Caco-2 (cell line): ENCODE measurements around the gene ITGA2B. TPM values are rescaled to one million over a fixed set of nuclear protein-coding genes. Genes with fewer than 3 reads are reported as not detected.
"Not testable (repeated sequence)": the region's sequence is repeated elsewhere in the genome, so short reads cannot be mapped to it uniquely, and the experiment has no call there.

Experiments used
- BruUV-seq: library from RNA; stranded (reverse); fragments of 400-500 nt; replicated peaks from 2 replicates; lab custom pipeline; 2021; lab: Mats Ljungman, UMichigan
- CTCF ChIA-PET: fragments of 300-600 bp; sonication (Branson Sonifier 250); formaldehyde crosslinking; loops from one replicate; lab custom pipeline; 2022; ENCODE audit warnings: antibody characterized with exemption; lab: Charles Lee
- POLR2A ChIA-PET: fragments of 300-600 bp; sonication (Branson Sonifier 250); formaldehyde crosslinking; loops from one replicate; lab custom pipeline; 2022; ENCODE audit warnings: antibody characterized with exemption; lab: Charles Lee
- DNase-seq, 2 experiments: peaks; one replicate each; pipeline versions ENCODE4 v3.0.0 to v3.0.0-alpha.2; 2020 to 2022
- H3K27me3 ChIP-seq: replicated peaks from 2 replicates; pipeline ENCODE4 v1.6.0; 2011; ENCODE audit warnings: low read length; ENCODE audit not compliant: control insufficient read depth, insufficient read depth
- H3K36me3 ChIP-seq: 2 replicates; pipeline ENCODE4 v1.5.1; 2011; ENCODE audit warnings: low read length; ENCODE audit not compliant: control insufficient read depth, insufficient read depth
- H3K4me1 ChIP-seq: fragments of 250-450 bp; sonication (Bioruptor Pico); 2 replicates; pipeline ENCODE4 v1.5.1; 2020; ENCODE audit warnings: mild to moderate bottlenecking
- H3K4me3 ChIP-seq: 2 replicates; pipeline ENCODE4 v1.5.1; 2011; ENCODE audit warnings: low read depth, mild to moderate bottlenecking, control low read depth, low read length
- H3K9me3 ChIP-seq: fragments of 250-450 bp; sonication (Bioruptor Pico); 2 replicates; pipeline ENCODE4 v1.5.1; 2020; ENCODE audit warnings: mild to moderate bottlenecking, moderate library complexity
- H3K27ac Mint-ChIP-seq: one replicate; pipeline ENCODE4 v1.8.0; 2022; ENCODE audit warnings: mixed read lengths; ENCODE audit not compliant: unreplicated experiment
- H3K27me3 Mint-ChIP-seq: one replicate; pipeline ENCODE4 v1.8.0; 2022; ENCODE audit warnings: mixed read lengths; ENCODE audit not compliant: insufficient read depth, unreplicated experiment
- H3K36me3 Mint-ChIP-seq: one replicate; pipeline ENCODE4 v1.8.0; 2022; ENCODE audit warnings: mild to moderate bottlenecking, mixed read lengths; ENCODE audit not compliant: insufficient read depth, unreplicated experiment
- H3K4me1 Mint-ChIP-seq: one replicate; pipeline ENCODE4 v1.8.0; 2022; ENCODE audit warnings: low read depth, mixed read lengths; ENCODE audit not compliant: unreplicated experiment
- H3K4me3 Mint-ChIP-seq: one replicate; pipeline ENCODE4 v1.8.0; 2022; ENCODE audit warnings: mild to moderate bottlenecking, moderate library complexity, mixed read lengths; ENCODE audit not compliant: unreplicated experiment
- H3K9me3 Mint-ChIP-seq: one replicate; pipeline ENCODE4 v1.8.0; 2022; ENCODE audit warnings: mixed read lengths; ENCODE audit not compliant: unreplicated experiment
- CTCF ChIP-seq, 2 experiments: fragments of 200-600 bp in 1 of 2; IDR thresholded peaks; 1 replicate in 1 of 2; 2 replicates in 1 of 2; pipeline versions ENCODE4 v1.5.1 to v1.8.0; 2011 to 2022; ENCODE audit warnings: antibody characterized with exemption in 1 of 2, control low read depth in 1 of 2, inconsistent platforms in 1 of 2, low read depth in 1 of 2, low read length in 1 of 2, mild to moderate bottlenecking in 1 of 2, moderate library complexity in 1 of 2; ENCODE audit not compliant: insufficient read depth in 1 of 2, severe bottlenecking in 1 of 2, unreplicated experiment in 1 of 2
- intact Hi-C: fragments of 100-400 bp; cut with micrococcal nuclease; formaldehyde crosslinking; loops from one replicate; pipeline ENCODE4 v1.10.0; 2022; ENCODE audit not compliant: unreplicated experiment
- total RNA-seq: library from RNA; stranded (reverse); gene quantifications from 2 replicates; pipeline ENCODE4 v1.2.3, GENCODE V29; 2022

ITGA2B gene
- total RNA-seq, 1 experiment from 2014 or later, result 6.9 TPM

- POLR2A ChIA-PET, H3K27me3 Mint-ChIP-seq, DNase-seq, H3K36me3 ChIP-seq, H3K9me3 ChIP-seq, H3K4me3 Mint-ChIP-seq, H3K36me3 Mint-ChIP-seq, H3K9me3 Mint-ChIP-seq, BruUV-seq, intact Hi-C loops, H3K27ac Mint-ChIP-seq, H3K4me1 Mint-ChIP-seq, H3K27me3 ChIP-seq, H3K4me1 ChIP-seq, H3K4me3 ChIP-seq: not testable (repeated sequence)
- CTCF ChIA-PET, result interaction anchor here (0.6 to 1.5 kb wide), 2 partner anchors 17 to 245 kb away, joined by 3 to 7 read pairs; partner anchors contain the start of gene HDAC5
Measured at GRCh38 chr17:44368391-44369243, 20.8 kb downstream of the ITGA2B start.

DNA sequence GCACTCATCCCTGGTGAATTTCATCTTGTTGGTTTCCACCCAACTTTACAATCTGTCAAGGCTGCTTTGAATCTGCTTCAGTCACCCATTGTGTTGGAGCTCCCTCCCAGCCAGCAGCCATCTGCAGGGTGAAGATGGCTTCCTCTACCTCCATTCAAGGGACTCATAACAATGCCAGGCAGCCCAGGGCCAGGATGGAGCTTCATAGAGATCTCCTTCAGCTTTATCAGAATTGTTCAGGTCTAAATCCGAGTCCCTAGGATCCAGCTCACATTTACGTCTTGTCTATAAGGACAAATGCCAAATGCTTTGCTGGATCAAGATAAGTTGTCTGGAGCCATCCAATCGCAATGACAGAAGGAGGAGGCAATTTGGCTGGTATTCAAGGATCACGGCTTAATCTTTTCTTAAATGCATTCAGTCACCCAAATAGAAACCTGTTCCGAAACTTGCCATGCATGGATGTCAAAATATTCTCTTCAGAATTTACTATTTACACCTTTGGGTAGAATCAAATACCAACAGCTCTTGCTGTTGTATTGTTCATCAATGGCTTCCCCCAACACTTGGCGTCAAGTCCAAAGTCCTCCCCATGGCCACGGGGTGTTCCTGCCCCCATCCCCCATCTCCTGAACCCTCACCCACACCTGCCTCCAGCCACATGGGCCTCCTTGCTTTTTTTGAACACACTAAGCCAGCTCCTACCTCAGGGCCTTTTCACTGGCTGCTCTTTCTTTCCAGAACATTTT is 22.0 kb downstream of the ITGA2B start:
- intact Hi-C loops, result no loop called here
- ChIA-PET CTCF (interaction anchor here (0.5 kb wide), 1 partner anchor 364 kb away, joined by 5 read pairs; no protein-coding TSS in a partner anchor), POLR2A (interaction anchor here (0.6 kb wide), 1 partner anchor 66 kb away, joined by 3 read pairs; no protein-coding TSS in a partner anchor)
- Mint-ChIP-seq H3K27ac (no peak overlapping the region), H3K27me3 (peaks cover 10% of the 10 kb centered on the region), H3K9me3 (no peaks in the 10 kb centered on the region), H3K4me3 (no peak overlapping the region), H3K4me1 (no peaks in the 10 kb centered on the region), H3K36me3 (no peaks in the 10 kb centered on the region)
- no TSS peak for BruUV-seq
- no peaks in the 10 kb centered on the region for H3K9me3 ChIP-seq
- H3K4me3 ChIP-seq, result no peak overlapping the region
- no peak for DNase-seq
- no peaks in the 10 kb centered on the region for H3K4me1 ChIP-seq
- no peaks in the 10 kb centered on the region for H3K36me3 ChIP-seq
- no peak for TF ChIP-seq CTCF (IDR thresholded peaks at IDR 0.05; ENCODE audit: insufficient read depth in 1 of 2, low read depth in 1 of 2, low read length in 1 of 2, severe bottlenecking in 1 of 2, unreplicated experiment in 1 of 2)
- H3K27me3 ChIP-seq, result 0 out of 2 replicates have a peak, but pooled peaks cover 1% of the 10 kb centered on the region

- DNase-seq, POLR2A ChIA-PET, H3K36me3 ChIP-seq, intact Hi-C loops, H3K9me3 Mint-ChIP-seq, H3K9me3 ChIP-seq, H3K36me3 Mint-ChIP-seq, BruUV-seq, H3K4me3 ChIP-seq, H3K27me3 Mint-ChIP-seq, H3K27me3 ChIP-seq, H3K27ac Mint-ChIP-seq: not testable (repeated sequence)
- CTCF ChIA-PET, result interaction anchor here (0.6 kb wide), 1 partner anchor 23 kb away, joined by 4 read pairs; no protein-coding TSS in a partner anchor
- peak overlapping the region; percentile 70 for H3K4me3 Mint-ChIP-seq
- peaks cover 17% of the 10 kb centered on the region for H3K4me1 Mint-ChIP-seq
- peaks cover 10% of the 10 kb centered on the region; the same call in 1 of the 2 replicates for H3K4me1 ChIP-seq
Measured at GRCh38 chr17:44365051-44365450, 24.4 kb downstream of the ITGA2B start.
